HepG2 (cell line): Measurements from ENCODE around the gene TBC1D2B. TPM values are rescaled to one million over a fixed set of nuclear protein-coding genes. Genes with fewer than 3 reads are reported as not detected.

Experiments
- ATAC-seq: fragments of 200-7000 bp; cut with Tn5 transposase; 3 replicates; pipeline ENCODE4 v1.9.1; 2020; ENCODE audit warnings: mild to moderate bottlenecking, moderate library complexity
- BruUV-seq: library from RNA; stranded (reverse); fragments of 400-500 nt; replicated peaks from 2 replicates; lab custom pipeline; 2021; lab: Mats Ljungman, UMichigan
- CTCF ChIA-PET: fragments of 300-600 bp; formaldehyde crosslinking; extraction: SDS; loops from one replicate; lab custom pipeline; 2021; ENCODE audit warnings: low total read pairs, inconsistent platforms, low intra/inter-chr PET ratio; lab: Yijun Ruan, JAX
- POLR2A ChIA-PET: fragments of 350-600 bp; sonication (Branson Sonifier 250); formaldehyde crosslinking; loops from one replicate; lab custom pipeline; 2020; ENCODE audit warnings: antibody characterized with exemption, inconsistent platforms; lab: Yijun Ruan, JAX
- DNase-seq: peaks from one replicate; pipeline ENCODE4 v3.0.0-alpha.2; 2015; ENCODE audit warnings: low spot score
- FAIRE-seq: peaks from 3 replicates; lab custom pipeline; 2011; peaks lifted over from hg19 to GRCh38; lab: Jason Lieb, UNC
- H2AFZ ChIP-seq: one replicate; pipeline ENCODE4 v1.6.1; 2011; ENCODE audit warnings: low read length, inconsistent platforms
- H3K27ac ChIP-seq: fragments of 300-600 bp; 3 replicates; pipeline ENCODE4 v1.8.0; 2011; ENCODE audit warnings: mixed run types, mild to moderate bottlenecking, mixed read lengths, low read length, inconsistent platforms; ENCODE audit not compliant: insufficient read depth; ENCODE audit errors: extremely low read length
- H3K27me3 ChIP-seq, 2 experiments: fragments of 200-600 bp in 1 of 2; 2 replicates in 1 of 2; 3 replicates in 1 of 2; pipeline versions ENCODE4 v1.6.0 to v1.8.0; 2011; ENCODE audit warnings: low read length in 2 of 2, mild to moderate bottlenecking in 2 of 2, moderate library complexity in 2 of 2, inconsistent platforms in 1 of 2; ENCODE audit not compliant: insufficient read depth in 2 of 2, control insufficient read depth in 1 of 2
- H3K36me3 ChIP-seq, 2 experiments: fragments of 200-600 bp in 1 of 2; replicated peaks in 1 of 2; 2 replicates in 1 of 2; 3 replicates in 1 of 2; pipeline versions ENCODE4 v1.5.1 to v1.8.0; 2011; ENCODE audit warnings: low read length in 2 of 2, inconsistent platforms in 1 of 2; ENCODE audit not compliant: insufficient read depth in 2 of 2, control insufficient read depth in 1 of 2
- H3K4me1 ChIP-seq: 2 replicates; pipeline ENCODE4 v1.5.1; 2012; ENCODE audit warnings: low read length, inconsistent platforms; ENCODE audit not compliant: insufficient read depth
- H3K4me2 ChIP-seq: 2 replicates; pipeline ENCODE4 v1.6.0; 2011; ENCODE audit warnings: low read depth, low read length, inconsistent platforms
- H3K4me3 ChIP-seq, 3 experiments: fragments of 200-600 bp in 1 of 3; sonication (generic), shearing (Covaris generic) in 1 of 3; replicated peaks in 1 of 3; 2 replicates each; pipeline ENCODE4 v1.5.1; 2011 to 2016; ENCODE audit warnings: low read length in 3 of 3, inconsistent platforms in 2 of 3, low read depth in 2 of 3, mild to moderate bottlenecking in 2 of 3, control low read depth in 1 of 3, mixed read lengths in 1 of 3; ENCODE audit not compliant: insufficient read depth in 1 of 3
- H3K79me2 ChIP-seq: one replicate; pipeline ENCODE4 v1.6.1; 2011; ENCODE audit warnings: low read length, inconsistent platforms; ENCODE audit not compliant: insufficient read depth
- H3K9ac ChIP-seq: 2 replicates; pipeline ENCODE4 v1.6.0; 2011; ENCODE audit warnings: mild to moderate bottlenecking, low read depth, low read length, inconsistent platforms; ENCODE audit not compliant: insufficient read depth
- H3K9me3 ChIP-seq: 2 replicates; pipeline ENCODE4 v1.5.1; 2012; ENCODE audit warnings: mild to moderate bottlenecking, low read length
- H4K20me1 ChIP-seq: 2 replicates; pipeline ENCODE4 v1.6.0; 2011; ENCODE audit warnings: inconsistent platforms, mild to moderate bottlenecking, low read length, moderate library complexity; ENCODE audit not compliant: insufficient read depth
- GTF3A ChIP-seq: sonication (generic); formaldehyde crosslinking; conservative IDR thresholded peaks from 2 replicates; pipeline ENCODE4 v1.4.0; 2020; ENCODE audit warnings: mild to moderate bottlenecking, missing genetic modification reagents
- NFE2L2 ChIP-seq: fragments of 150-350 bp; IDR thresholded peaks from 2 replicates; pipeline ENCODE4 v1.6.1; 2014; ENCODE audit warnings: low read length
- TEAD2 ChIP-seq: sonication (generic); formaldehyde crosslinking; IDR thresholded peaks from 2 replicates; pipeline ENCODE4 v1.9.0; 2021; ENCODE audit warnings: missing genetic modification reagents
- ZSCAN30 ChIP-seq: sonication (generic); formaldehyde crosslinking; IDR thresholded peaks from 2 replicates; pipeline ENCODE4 v1.5.0; 2020; ENCODE audit warnings: mild to moderate bottlenecking, missing genetic modification reagents
- WGBS: methylation state at CpG from one replicate; pipeline ENCODE4 v1.1.6; 2017; ENCODE audit warnings: low lambda C conversion rate; 5-methylcytosine and 5-hydroxymethylcytosine counted together
- in situ Hi-C: cut with HindIII; loops from 2 replicates; pipeline ENCODE4 v1.10.0; 2017; ENCODE audit warnings: low pct_unique_long_range_greater_than_20kb; ENCODE audit not compliant: extremely low pct_ligation_motif_present
- intact Hi-C: fragments of 100-400 bp; cut with micrococcal nuclease; formaldehyde crosslinking; loops from one replicate; pipeline ENCODE4 v1.10.0; 2022; ENCODE audit not compliant: unreplicated experiment
- polyA plus RNA-seq, 8 experiments: library from polyadenylated mRNA; depleted of rRNA in 3 of 8; stranded (reverse) in 7 of 8; unstranded in 1 of 8; fragments of >200 nt; fragmentation: Illumina TruSeq in 4 of 8; extraction: Trizol in 4 of 8; gene quantifications; 2 replicates each; pipeline versions ENCODE4 v1.2.1 to v1.2.3, GENCODE V29; 2011 to 2016; ENCODE audit warnings: low read depth in 4 of 8, missing spikeins in 1 of 8, mixed read lengths in 1 of 8; ENCODE audit not compliant: insufficient read depth in 1 of 8
- total RNA-seq, 5 experiments: library from RNA; depleted of rRNA; stranded (reverse); fragments of >200 nt; fragmentation: Illumina TruSeq; extraction: Trizol; gene quantifications; 2 replicates each; pipeline ENCODE4 v1.2.3, GENCODE V29; 2016; ENCODE audit warnings: low read depth in 1 of 5
- TF ChIP-seq, protein P1 (sequence below): sonication (generic); formaldehyde crosslinking; conservative IDR thresholded peaks from 2 replicates; pipeline ENCODE4 v1.4.0; 2020; ENCODE audit warnings: missing genetic modification reagents

Gene TBC1D2B
- total and polyA plus RNA-seq, 2 of the 13 experiments (the other 11 are each of a cell fraction or from before 2014, with no cell fraction given): 10.1 to 14.4 TPM

- Histone ChIP-seq H3K27me3 (no peaks in the 10 kb centered on the region), H2AFZ (no peak overlapping the region), H4K20me1 (no peaks in the 10 kb centered on the region), H3K4me1 (peaks cover 45% of the 10 kb centered on the region), H3K27ac (no peak overlapping the region), H3K4me3 (no peak overlapping the region), H3K36me3 (peaks cover 0 to 7% of the 10 kb centered on the region in 2 experiments; a peak in 2 of 5 replicates), H3K9me3 (no peaks in the 10 kb centered on the region), H3K9ac (no peak overlapping the region), H3K79me2 (no peaks in the 10 kb centered on the region), H3K4me2 (no peak overlapping the region)
- TF ChIP-seq TEAD2 (no peak), GTF3A (CRISPR knock-in tag) (no peak), NFE2L2 (peak; percentile 61), ZSCAN30 (CRISPR knock-in tag) (no peak)
- TF ChIP-seq, protein P1, sequence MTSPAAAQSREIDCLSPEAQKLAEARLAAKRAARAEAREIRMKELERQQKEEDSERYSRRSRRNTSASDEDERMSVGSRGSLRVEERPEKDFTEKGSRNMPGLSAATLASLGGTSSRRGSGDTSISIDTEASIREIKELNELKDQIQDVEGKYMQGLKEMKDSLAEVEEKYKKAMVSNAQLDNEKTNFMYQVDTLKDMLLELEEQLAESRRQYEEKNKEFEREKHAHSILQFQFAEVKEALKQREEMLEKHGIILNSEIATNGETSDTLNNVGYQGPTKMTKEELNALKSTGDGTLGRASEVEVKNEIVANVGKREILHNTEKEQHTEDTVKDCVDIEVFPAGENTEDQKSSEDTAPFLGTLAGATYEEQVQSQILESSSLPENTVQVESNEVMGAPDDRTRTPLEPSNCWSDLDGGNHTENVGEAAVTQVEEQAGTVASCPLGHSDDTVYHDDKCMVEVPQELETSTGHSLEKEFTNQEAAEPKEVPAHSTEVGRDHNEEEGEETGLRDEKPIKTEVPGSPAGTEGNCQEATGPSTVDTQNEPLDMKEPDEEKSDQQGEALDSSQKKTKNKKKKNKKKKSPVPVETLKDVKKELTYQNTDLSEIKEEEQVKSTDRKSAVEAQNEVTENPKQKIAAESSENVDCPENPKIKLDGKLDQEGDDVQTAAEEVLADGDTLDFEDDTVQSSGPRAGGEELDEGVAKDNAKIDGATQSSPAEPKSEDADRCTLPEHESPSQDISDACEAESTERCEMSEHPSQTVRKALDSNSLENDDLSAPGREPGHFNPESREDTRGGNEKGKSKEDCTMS (CRISPR knock-in tag): no peak
- FAIRE-seq: no peak
- DNase-seq: no peak
- BruUV-seq: no TSS peak
- ChIA-PET POLR2A (no interaction called here), CTCF (no interaction called here)
- intact Hi-C loops: no loop called here
- WGBS: 100% methylated on average over 5 of the region's 8 CpGs
- in situ Hi-C loops: no loop called here
- ATAC-seq: no peak
Measured at GRCh38 chr15:78038585-78039247, 38.8 kb downstream of the TBC1D2B start.
